Osteocyte (in vitro differentiated cells): ENCODE results near the gene MDM4. TPM values are rescaled to one million over a fixed set of nuclear protein-coding genes. Genes with fewer than 3 reads are reported as not detected.

Source experiments
- DNase-seq: peaks from one replicate; pipeline ENCODE4 v3.0.0; 2021; ENCODE audit warnings: mixed read lengths; ENCODE audit not compliant: unreplicated experiment; ENCODE audit errors: extremely low spot score
- H3K27ac Mint-ChIP-seq: one replicate; pipeline ENCODE4 v1.8.0; 2021; ENCODE audit warnings: mild to moderate bottlenecking, mixed read lengths; ENCODE audit not compliant: unreplicated experiment
- H3K27me3 Mint-ChIP-seq: one replicate; pipeline ENCODE4 v1.8.0; 2021; ENCODE audit warnings: mixed read lengths; ENCODE audit not compliant: unreplicated experiment
- H3K36me3 Mint-ChIP-seq: one replicate; pipeline ENCODE4 v1.8.0; 2021; ENCODE audit warnings: mixed read lengths; ENCODE audit not compliant: unreplicated experiment
- H3K4me1 Mint-ChIP-seq: one replicate; pipeline ENCODE4 v1.8.0; 2021; ENCODE audit warnings: mixed read lengths; ENCODE audit not compliant: unreplicated experiment
- H3K4me3 Mint-ChIP-seq: one replicate; pipeline ENCODE4 v1.8.0; 2021; ENCODE audit warnings: mild to moderate bottlenecking, moderate library complexity, mixed read lengths; ENCODE audit not compliant: unreplicated experiment
- H3K9me3 Mint-ChIP-seq: one replicate; pipeline ENCODE4 v1.8.0; 2021; ENCODE audit warnings: mixed read lengths; ENCODE audit not compliant: unreplicated experiment
- CTCF ChIP-seq: fragments of 200-600 bp; sonication (generic); IDR thresholded peaks from 2 replicates; pipeline ENCODE4 v1.5.0; 2021; ENCODE audit warnings: antibody characterized with exemption, mild to moderate bottlenecking, moderate library complexity
- total RNA-seq: library from RNA; stranded (reverse); gene quantifications from 2 replicates; pipeline ENCODE4 v1.2.1, GENCODE V29; 2021

Gene MDM4
- total RNA-seq, 1 donor from 2014 or later = 77.3 TPM

- TF ChIP-seq CTCF = no peak
- Mint-ChIP-seq H3K4me3 (no peak overlapping the region), H3K9me3 (no peaks in the 10 kb centered on the region), H3K4me1 (peaks cover 62% of the 10 kb centered on the region), H3K27me3 (no peaks in the 10 kb centered on the region), H3K36me3 (peaks cover 2% of the 10 kb centered on the region), H3K27ac (no peak overlapping the region)
- DNase-seq = no peak
These were observed 39.6 kb upstream of the MDM4 start for GRCh38 chr1:204476563-204476962.

DNA sequence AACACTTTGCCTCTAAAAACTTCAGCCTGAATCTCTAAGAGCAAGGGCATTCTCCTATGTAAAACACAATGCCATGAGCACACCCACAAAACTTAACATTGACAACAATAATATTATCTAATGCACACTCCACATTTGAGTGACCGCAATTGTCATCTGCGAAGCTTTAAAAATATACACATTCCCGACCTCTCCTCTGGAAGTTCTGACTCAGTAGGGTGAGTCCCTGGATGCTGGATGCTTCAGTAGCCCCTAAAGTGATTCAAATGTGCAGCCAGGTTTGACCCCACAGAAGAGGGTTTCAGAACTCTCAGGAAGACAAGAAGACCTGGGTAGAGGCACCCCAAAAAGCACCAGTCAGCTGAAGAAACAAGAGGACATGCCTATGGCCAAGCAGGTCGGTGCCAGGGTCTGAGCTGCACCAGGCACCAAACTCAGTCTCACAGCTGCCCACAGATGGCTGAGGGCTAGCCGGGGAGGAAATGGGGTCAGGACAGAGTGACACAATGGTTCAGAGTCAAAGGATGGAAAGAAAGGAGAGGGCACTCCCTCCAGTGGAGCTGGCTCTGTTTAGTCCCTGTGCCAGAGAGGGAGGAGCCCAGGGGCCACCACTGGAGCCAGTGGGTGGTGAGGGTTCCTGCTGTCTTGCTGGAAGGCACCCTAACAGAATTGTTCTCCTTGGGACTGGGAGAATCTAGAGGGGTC, 39.0 kb upstream of the MDM4 start:
- Mint-ChIP-seq H3K9me3 (no peaks in the 10 kb centered on the region), H3K4me3 (no peak overlapping the region), H3K36me3 (peaks cover 2% of the 10 kb centered on the region), H3K27me3 (no peaks in the 10 kb centered on the region), H3K4me1 (peaks cover 67% of the 10 kb centered on the region), H3K27ac (peak overlapping the region; percentile 9)
- DNase-seq = no peak
- no peak for TF ChIP-seq CTCF

DNA sequence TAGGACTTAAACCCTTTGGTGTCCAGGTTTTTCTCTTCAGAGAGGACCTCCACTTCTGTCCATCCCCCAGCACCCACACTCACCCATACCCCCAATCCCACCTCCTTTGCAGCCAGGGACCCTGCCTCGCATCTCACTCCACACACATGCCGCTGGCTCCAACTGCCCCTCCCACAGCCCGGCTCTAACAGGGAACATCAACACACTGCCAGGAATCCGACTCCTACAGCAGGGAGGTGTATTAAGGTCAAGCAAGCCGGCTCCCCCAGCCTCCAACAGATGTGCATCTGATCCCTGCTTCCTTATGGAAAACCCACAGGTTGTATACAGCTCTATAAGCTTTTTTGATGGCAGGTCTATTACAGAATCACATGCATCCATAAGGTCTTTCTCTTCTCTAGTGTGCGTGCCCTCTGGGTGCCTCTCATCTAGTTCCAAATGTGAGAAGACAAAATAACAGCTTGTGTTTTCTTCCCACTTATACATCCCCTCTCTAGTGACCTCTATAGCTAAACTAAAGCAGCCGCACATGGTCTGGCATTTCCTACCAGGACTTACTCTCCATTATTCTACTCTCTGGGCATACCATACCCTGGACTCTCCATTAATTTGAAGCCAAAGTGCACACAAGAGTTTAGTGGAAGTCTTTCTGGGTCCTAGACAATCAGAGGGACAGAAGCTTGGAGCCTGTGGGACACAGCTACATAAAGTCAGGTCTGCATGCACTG, 37.9 kb upstream of the MDM4 start:
- Mint-ChIP-seq H3K36me3 (peaks cover 2% of the 10 kb centered on the region), H3K27ac (no peak overlapping the region), H3K9me3 (no peaks in the 10 kb centered on the region), H3K27me3 (no peaks in the 10 kb centered on the region), H3K4me3 (no peak overlapping the region), H3K4me1 (peaks cover 64% of the 10 kb centered on the region)
- DNase-seq = no peak
- TF ChIP-seq CTCF = no peak

DNA sequence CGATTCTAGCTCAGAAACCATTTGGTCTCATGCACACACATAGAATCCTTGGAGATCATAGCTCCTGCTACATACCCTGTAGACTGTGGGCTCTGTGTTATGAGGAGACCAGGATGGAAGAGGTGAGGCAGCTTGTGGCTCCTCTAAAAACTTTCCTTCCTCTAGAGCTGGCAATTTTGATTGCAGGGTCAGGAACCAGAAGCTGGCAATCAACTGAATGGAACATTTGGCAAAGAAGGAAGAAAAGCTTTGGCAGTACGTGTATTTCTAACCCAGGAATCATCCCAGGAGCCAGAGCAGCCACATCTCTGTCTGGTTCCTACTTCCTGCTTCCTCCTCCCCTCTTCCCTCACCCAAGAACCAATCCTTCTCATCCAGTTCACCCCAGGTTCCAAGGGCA, 37.3 kb upstream of the MDM4 start:
- H3K27ac Mint-ChIP-seq = no peak overlapping the region
- H3K36me3 Mint-ChIP-seq = peaks cover 2% of the 10 kb centered on the region

More for the DNA sequence above, 37.3 kb upstream of the MDM4 start:
- TF ChIP-seq CTCF = no peak
- DNase-seq = no peak
- no peaks in the 10 kb centered on the region for H3K9me3 Mint-ChIP-seq
- no peaks in the 10 kb centered on the region for H3K27me3 Mint-ChIP-seq
- peaks cover 61% of the 10 kb centered on the region for H3K4me1 Mint-ChIP-seq
- H3K4me3 Mint-ChIP-seq = no peak overlapping the region
